Measurements from ENCODE around the gene LPAR4. TPM values are rescaled to one million over a fixed set of nuclear protein-coding genes. Genes with fewer than 3 reads are reported as not detected.

LPAR4 gene
- polyA plus RNA-seq, 1 donor (not counting 4 experiments of a cell fraction or from before 2014, with no cell fraction given) = not detected

DNA sequence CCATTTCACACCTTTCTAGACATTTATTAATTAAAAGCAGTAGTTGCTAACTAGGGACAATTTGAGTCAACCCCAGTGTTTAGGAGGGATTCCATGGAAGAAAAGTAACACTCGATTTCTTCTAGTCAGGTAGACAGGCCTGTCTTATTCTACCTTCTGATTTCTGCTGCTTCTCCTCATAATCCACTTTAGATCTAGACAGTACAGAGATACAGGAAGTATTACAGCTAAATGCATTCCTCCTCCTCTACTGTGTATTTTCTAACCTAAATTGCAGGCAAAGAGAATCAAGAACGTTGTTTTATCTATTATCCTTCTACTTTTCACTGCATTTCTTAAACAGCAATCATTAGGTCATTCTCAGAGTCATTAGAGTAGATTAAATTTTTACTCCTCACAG, 52.6 kb downstream of the LPAR4 start:
- no peak overlapping the region for H3K9ac ChIP-seq (ENCODE audit: control insufficient read depth, extremely low read depth, insufficient read depth, low read length)
- no peak overlapping the region for H2AFZ ChIP-seq (ENCODE audit: control insufficient read depth, low read length)
- FAIRE-seq (no peak), DNase-seq (ENCODE audit: low read depth, low spot score) (no peak)
- no peaks in the 10 kb centered on the region for H3K4me1 ChIP-seq (ENCODE audit: control insufficient read depth, extremely low read depth, insufficient read depth, low read length)
- no peaks in the 10 kb centered on the region for H3K36me3 ChIP-seq (ENCODE audit: control insufficient read depth in 2 of 2, extremely low read depth in 1 of 2, insufficient read depth in 2 of 2, low read length in 2 of 2)
- no peak overlapping the region for H3K4me3 ChIP-seq (ENCODE audit: control insufficient read depth in 2 of 3, extremely low read depth in 1 of 3, insufficient read depth in 2 of 3, low read depth in 1 of 3, low read length in 3 of 3)
- no peaks in the 10 kb centered on the region for H3K79me2 ChIP-seq (ENCODE audit: control insufficient read depth, insufficient read depth, low read length)
- H3K27me3 ChIP-seq (ENCODE audit: control insufficient read depth, extremely low read depth, insufficient read depth, low read length) = no peaks in the 10 kb centered on the region
- dilution Hi-C loops (cut with MboI; ENCODE audit: extremely low pct_ligation_motif_present, low sequenced_read_pairs) = no loop called here
- H3K4me2 ChIP-seq (ENCODE audit: control insufficient read depth, extremely low read depth, insufficient read depth, low read depth, low read length) = no peak overlapping the region
- no peaks in the 10 kb centered on the region for H3K9me1 ChIP-seq (ENCODE audit: control insufficient read depth, extremely low read depth, insufficient read depth, low read length)
- H3K9me3 ChIP-seq (ENCODE audit: control insufficient read depth, low read depth, low read length) = no peaks in the 10 kb centered on the region
- TF ChIP-seq, protein P1, sequence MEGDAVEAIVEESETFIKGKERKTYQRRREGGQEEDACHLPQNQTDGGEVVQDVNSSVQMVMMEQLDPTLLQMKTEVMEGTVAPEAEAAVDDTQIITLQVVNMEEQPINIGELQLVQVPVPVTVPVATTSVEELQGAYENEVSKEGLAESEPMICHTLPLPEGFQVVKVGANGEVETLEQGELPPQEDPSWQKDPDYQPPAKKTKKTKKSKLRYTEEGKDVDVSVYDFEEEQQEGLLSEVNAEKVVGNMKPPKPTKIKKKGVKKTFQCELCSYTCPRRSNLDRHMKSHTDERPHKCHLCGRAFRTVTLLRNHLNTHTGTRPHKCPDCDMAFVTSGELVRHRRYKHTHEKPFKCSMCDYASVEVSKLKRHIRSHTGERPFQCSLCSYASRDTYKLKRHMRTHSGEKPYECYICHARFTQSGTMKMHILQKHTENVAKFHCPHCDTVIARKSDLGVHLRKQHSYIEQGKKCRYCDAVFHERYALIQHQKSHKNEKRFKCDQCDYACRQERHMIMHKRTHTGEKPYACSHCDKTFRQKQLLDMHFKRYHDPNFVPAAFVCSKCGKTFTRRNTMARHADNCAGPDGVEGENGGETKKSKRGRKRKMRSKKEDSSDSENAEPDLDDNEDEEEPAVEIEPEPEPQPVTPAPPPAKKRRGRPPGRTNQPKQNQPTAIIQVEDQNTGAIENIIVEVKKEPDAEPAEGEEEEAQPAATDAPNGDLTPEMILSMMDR (optimal IDR thresholded peaks at IDR 0.05 in 1 of 3, IDR thresholded peaks at IDR 0.05 in 1 of 3, conservative IDR thresholded peaks at IDR 0.05 in 1 of 3; ENCODE audit: extremely low read depth in 1 of 3, insufficient read depth in 2 of 3, low read length in 3 of 3) = no peak
- TF ChIP-seq EZH2 (IDR thresholded peaks at IDR 0.05; ENCODE audit: low read length) = no peak
- no peak overlapping the region for H3K27ac ChIP-seq (ENCODE audit: control insufficient read depth, insufficient read depth, low read length)
- no peaks in the 10 kb centered on the region for H4K20me1 ChIP-seq (ENCODE audit: control insufficient read depth, extremely low read depth, insufficient read depth, low read length)

GRCh38 chrX:78800694-78801093, 53.2 kb downstream of the LPAR4 start:
- H3K9me3 ChIP-seq (ENCODE audit: control insufficient read depth, low read depth, low read length) = no peaks in the 10 kb centered on the region
- H3K36me3 ChIP-seq (ENCODE audit: control insufficient read depth in 2 of 2, extremely low read depth in 1 of 2, insufficient read depth in 2 of 2, low read length in 2 of 2) = no peaks in the 10 kb centered on the region
- H3K27me3 ChIP-seq (ENCODE audit: control insufficient read depth, extremely low read depth, insufficient read depth, low read length) = no peaks in the 10 kb centered on the region
- FAIRE-seq = no peak
- H3K4me2 ChIP-seq (ENCODE audit: control insufficient read depth, extremely low read depth, insufficient read depth, low read depth, low read length) = no peak overlapping the region
- no peak for TF ChIP-seq EZH2 (IDR thresholded peaks at IDR 0.05; ENCODE audit: low read length)
- TF ChIP-seq, protein P1 (optimal IDR thresholded peaks at IDR 0.05 in 1 of 3, IDR thresholded peaks at IDR 0.05 in 1 of 3, conservative IDR thresholded peaks at IDR 0.05 in 1 of 3; ENCODE audit: extremely low read depth in 1 of 3, insufficient read depth in 2 of 3, low read length in 3 of 3) = no peak
- DNase-seq (ENCODE audit: low read depth, low spot score) = no peak
- no peaks in the 10 kb centered on the region for H3K79me2 ChIP-seq (ENCODE audit: control insufficient read depth, insufficient read depth, low read length)
- H3K9me1 ChIP-seq (ENCODE audit: control insufficient read depth, extremely low read depth, insufficient read depth, low read length) = no peaks in the 10 kb centered on the region
- H2AFZ ChIP-seq (ENCODE audit: control insufficient read depth, low read length) = no peak overlapping the region
- no peaks in the 10 kb centered on the region for H3K4me1 ChIP-seq (ENCODE audit: control insufficient read depth, extremely low read depth, insufficient read depth, low read length)
- no peak overlapping the region for H3K9ac ChIP-seq (ENCODE audit: control insufficient read depth, extremely low read depth, insufficient read depth, low read length)
- no peak overlapping the region for H3K4me3 ChIP-seq (ENCODE audit: control insufficient read depth in 2 of 3, extremely low read depth in 1 of 3, insufficient read depth in 2 of 3, low read depth in 1 of 3, low read length in 3 of 3)
- H4K20me1 ChIP-seq (ENCODE audit: control insufficient read depth, extremely low read depth, insufficient read depth, low read length) = no peaks in the 10 kb centered on the region
- dilution Hi-C loops (cut with MboI; ENCODE audit: extremely low pct_ligation_motif_present, low sequenced_read_pairs) = no loop called here
- no peak overlapping the region for H3K27ac ChIP-seq (ENCODE audit: control insufficient read depth, insufficient read depth, low read length)
